K562 (cell line): Measurements from ENCODE around the gene MRPL27. TPM values are rescaled to one million over a fixed set of nuclear protein-coding genes. Genes with fewer than 3 reads are reported as not detected.

Experiments used
- ARHGAP35 ChIP-seq: fragments of 450-650 bp; IDR thresholded peaks from 2 replicates; pipeline ENCODE4 v1.6.1; 2018; ENCODE audit not compliant: partially characterized antibody
- ATF7 ChIP-seq: fragments of 450-650 bp; IDR thresholded peaks from 2 replicates; pipeline ENCODE4 v1.7.1; 2014; ENCODE audit warnings: mild to moderate bottlenecking, moderate library complexity
- CCAR2 ChIP-seq: fragments of 200-400 bp; formaldehyde crosslinking; IDR thresholded peaks from 2 replicates; pipeline ENCODE4 v1.6.1; 2017; ENCODE audit warnings: mild to moderate bottlenecking, low read depth, low read length
- COPS2 ChIP-seq: fragments of 450-650 bp; conservative IDR thresholded peaks from 2 replicates; pipeline ENCODE4 v1.6.1; 2016; ENCODE audit warnings: mild to moderate bottlenecking, moderate library complexity
- ESRRA ChIP-seq: fragments of 450-650 bp; IDR thresholded peaks from 2 replicates; pipeline ENCODE4 v1.6.1; 2014; ENCODE audit warnings: low read depth, mild to moderate bottlenecking, moderate library complexity, borderline replicate concordance
- HDAC6 ChIP-seq: IDR thresholded peaks from 2 replicates; pipeline ENCODE4 v1.6.1; 2012; ENCODE audit warnings: low read depth, mild to moderate bottlenecking, control low read depth, inconsistent platforms, low read length, moderate library complexity
- HMGN3 ChIP-seq: IDR thresholded peaks from 2 replicates; pipeline ENCODE4 v1.6.1; 2011; ENCODE audit warnings: borderline replicate concordance, low read depth, mild to moderate bottlenecking, mixed read lengths, low read length; ENCODE audit not compliant: insufficient read length; ENCODE audit errors: extremely low read depth
- IRF2 ChIP-seq: sonication (generic); formaldehyde crosslinking; IDR thresholded peaks from 2 replicates; pipeline ENCODE4 v1.8.1; 2022; ENCODE audit warnings: mild to moderate bottlenecking, missing genetic modification reagents
- MCM3 ChIP-seq: fragments of 450-650 bp; IDR thresholded peaks from 2 replicates; pipeline ENCODE4 v1.6.1; 2016
- MNT ChIP-seq, 2 experiments: fragments of 450-650 bp; conservative IDR thresholded peaks; 2 replicates each; pipeline ENCODE4 v1.6.1; 2017; ENCODE audit warnings: mild to moderate bottlenecking in 2 of 2, moderate library complexity in 2 of 2
- NR0B1 ChIP-seq: fragments of 450-650 bp; IDR thresholded peaks from one replicate; pipeline ENCODE4 v1.6.1; 2018; ENCODE audit warnings: mild to moderate bottlenecking, moderate library complexity; ENCODE audit not compliant: partially characterized antibody
- STAT5B ChIP-seq: fragments of 250-450 bp; sonication (Bioruptor Pico); IDR thresholded peaks from 2 replicates; pipeline ENCODE4 v1.8.0; 2021; ENCODE audit warnings: mild to moderate bottlenecking, inconsistent platforms
- TAL1 ChIP-seq: fragments of 450-650 bp; IDR thresholded peaks from 2 replicates; pipeline ENCODE4 v1.6.1; 2016; ENCODE audit warnings: mild to moderate bottlenecking
- XRCC5 ChIP-seq: fragments of 200-400 bp; formaldehyde crosslinking; IDR thresholded peaks from 2 replicates; pipeline ENCODE4 v1.6.1; 2017; ENCODE audit warnings: low read depth, mild to moderate bottlenecking, low read length
- ZNF274 ChIP-seq: IDR thresholded peaks from 2 replicates; pipeline ENCODE4 v1.6.1; 2011; ENCODE audit warnings: low read depth, mild to moderate bottlenecking, low read length, moderate library complexity, borderline replicate concordance
- ZNF444 ChIP-seq: fragments of 250-450 bp; sonication (Bioruptor Pico); IDR thresholded peaks from 2 replicates; pipeline ENCODE4 v1.4.0; 2020; ENCODE audit warnings: mild to moderate bottlenecking, moderate library complexity
- ZNF699 ChIP-seq: fragments of 250-450 bp; sonication (Bioruptor Pico); IDR thresholded peaks from 2 replicates; pipeline ENCODE4 v1.8.0; 2021; ENCODE audit warnings: mild to moderate bottlenecking, moderate library complexity; ENCODE audit not compliant: insufficient replicate concordance
- polyA plus RNA-seq, 8 experiments: library from polyadenylated mRNA; depleted of rRNA in 4 of 8; stranded (reverse) in 5 of 8; unstranded in 3 of 8; fragments of >200 nt; fragmentation: Nextera tagmentation in 2 of 8; fragmentation: Illumina TruSeq in 1 of 8; extraction: Ambion mirVana in 2 of 8; extraction: Trizol in 1 of 8; gene quantifications; 2 replicates each; pipeline versions ENCODE4 v1.2.1 to v1.2.3, GENCODE V29; 2011 to 2014; ENCODE audit warnings: inconsistent platforms in 1 of 8, missing spikeins in 1 of 8
- total RNA-seq, 7 experiments: library from RNA; depleted of rRNA in 6 of 7; stranded (reverse); fragments of >200 nt in 6 of 7; fragmentation: Illumina TruSeq in 2 of 7; extraction: Trizol in 2 of 7; gene quantifications; 2 replicates each; pipeline versions ENCODE4 v1.2.1 to v1.2.3, GENCODE V29; 2011 to 2021; ENCODE audit warnings: low replicate concordance in 1 of 7
- TF ChIP-seq, protein P1 (sequence below): sonication (generic); formaldehyde crosslinking; IDR thresholded peaks from 2 replicates; pipeline ENCODE4 v1.8.0; 2022; ENCODE audit warnings: missing genetic modification reagents, mild to moderate bottlenecking, borderline replicate concordance
- TF ChIP-seq, protein P2 (sequence below): sonication (generic); formaldehyde crosslinking; IDR thresholded peaks from 2 replicates; pipeline ENCODE4 v1.8.1; 2023; ENCODE audit warnings: mild to moderate bottlenecking, missing genetic modification reagents
- TF ChIP-seq, protein P3 (sequence below): fragments of 450-650 bp; formaldehyde crosslinking; IDR thresholded peaks from 2 replicates; pipeline ENCODE4 v1.4.0; 2020; ENCODE audit warnings: mild to moderate bottlenecking, moderate library complexity

Gene MRPL27
- total and polyA plus RNA-seq, 9 of the 15 experiments (the other 6 are each of a cell fraction or from before 2014, with no cell fraction given), result 96.3 to 401 (median 142) TPM

DNA sequence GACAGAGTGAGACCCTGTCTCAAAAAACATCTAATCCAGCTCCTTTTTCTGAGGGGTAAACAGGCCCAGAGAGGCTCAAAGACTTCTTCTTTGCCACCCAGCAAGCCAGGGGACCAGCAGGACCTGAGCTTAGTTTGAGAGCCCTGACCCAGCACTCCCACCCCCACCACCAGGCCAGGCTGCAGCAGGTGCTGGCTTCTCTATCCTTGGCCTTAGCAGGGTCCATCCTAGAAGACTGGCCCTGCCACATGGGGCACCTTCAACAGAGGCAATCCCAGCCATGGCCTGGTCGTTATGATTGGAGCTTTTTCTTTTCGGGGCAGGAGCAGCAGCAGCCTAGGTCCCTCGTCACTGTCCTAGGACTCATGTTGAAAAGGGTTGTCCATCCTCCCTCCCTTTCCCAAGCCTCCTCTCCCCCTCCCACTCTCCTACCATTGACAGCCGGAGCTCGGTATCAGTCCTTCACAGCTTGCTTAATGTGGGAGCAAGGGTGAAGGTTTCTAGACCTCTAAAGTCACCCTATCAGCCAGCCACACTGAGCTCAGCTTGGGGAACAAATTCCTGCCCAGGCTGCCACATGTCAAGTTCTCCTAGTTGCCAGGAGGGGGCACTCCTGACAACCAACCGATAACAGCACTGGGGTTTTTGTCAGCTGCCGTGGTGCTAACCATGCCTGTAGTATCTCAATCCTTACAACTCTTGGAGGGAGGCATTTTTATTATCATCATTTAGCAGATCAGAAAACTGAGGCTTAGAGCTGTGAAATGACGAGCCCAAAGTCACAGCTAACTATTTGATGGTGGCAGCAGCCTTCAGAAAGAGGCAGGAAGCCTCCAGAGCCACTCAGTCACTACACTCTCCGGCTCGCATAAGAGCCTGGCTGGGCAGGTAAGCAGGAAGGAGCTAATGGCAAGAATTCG lies 11.2 kb downstream of the MRPL27 start (continued):
- TF ChIP-seq, protein P1, sequence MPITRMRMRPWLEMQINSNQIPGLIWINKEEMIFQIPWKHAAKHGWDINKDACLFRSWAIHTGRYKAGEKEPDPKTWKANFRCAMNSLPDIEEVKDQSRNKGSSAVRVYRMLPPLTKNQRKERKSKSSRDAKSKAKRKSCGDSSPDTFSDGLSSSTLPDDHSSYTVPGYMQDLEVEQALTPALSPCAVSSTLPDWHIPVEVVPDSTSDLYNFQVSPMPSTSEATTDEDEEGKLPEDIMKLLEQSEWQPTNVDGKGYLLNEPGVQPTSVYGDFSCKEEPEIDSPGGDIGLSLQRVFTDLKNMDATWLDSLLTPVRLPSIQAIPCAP (CRISPR knock-in tag), result no peak
- peak; percentile 82 for TF ChIP-seq ZNF444 (CRISPR knock-in tag)
- TF ChIP-seq IRF2 (CRISPR knock-in tag), result no peak
- TF ChIP-seq, protein P2, sequence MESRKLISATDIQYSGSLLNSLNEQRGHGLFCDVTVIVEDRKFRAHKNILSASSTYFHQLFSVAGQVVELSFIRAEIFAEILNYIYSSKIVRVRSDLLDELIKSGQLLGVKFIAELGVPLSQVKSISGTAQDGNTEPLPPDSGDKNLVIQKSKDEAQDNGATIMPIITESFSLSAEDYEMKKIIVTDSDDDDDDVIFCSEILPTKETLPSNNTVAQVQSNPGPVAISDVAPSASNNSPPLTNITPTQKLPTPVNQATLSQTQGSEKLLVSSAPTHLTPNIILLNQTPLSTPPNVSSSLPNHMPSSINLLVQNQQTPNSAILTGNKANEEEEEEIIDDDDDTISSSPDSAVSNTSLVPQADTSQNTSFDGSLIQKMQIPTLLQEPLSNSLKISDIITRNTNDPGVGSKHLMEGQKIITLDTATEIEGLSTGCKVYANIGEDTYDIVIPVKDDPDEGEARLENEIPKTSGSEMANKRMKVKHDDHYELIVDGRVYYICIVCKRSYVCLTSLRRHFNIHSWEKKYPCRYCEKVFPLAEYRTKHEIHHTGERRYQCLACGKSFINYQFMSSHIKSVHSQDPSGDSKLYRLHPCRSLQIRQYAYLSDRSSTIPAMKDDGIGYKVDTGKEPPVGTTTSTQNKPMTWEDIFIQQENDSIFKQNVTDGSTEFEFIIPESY (CRISPR knock-in tag), result peak; percentile 95
- TF ChIP-seq HDAC6, result no peak
- TF ChIP-seq ZNF699, result no peak
- no peak for TF ChIP-seq CCAR2
- TF ChIP-seq ESRRA, result peak; percentile 59
- TF ChIP-seq, protein P3, sequence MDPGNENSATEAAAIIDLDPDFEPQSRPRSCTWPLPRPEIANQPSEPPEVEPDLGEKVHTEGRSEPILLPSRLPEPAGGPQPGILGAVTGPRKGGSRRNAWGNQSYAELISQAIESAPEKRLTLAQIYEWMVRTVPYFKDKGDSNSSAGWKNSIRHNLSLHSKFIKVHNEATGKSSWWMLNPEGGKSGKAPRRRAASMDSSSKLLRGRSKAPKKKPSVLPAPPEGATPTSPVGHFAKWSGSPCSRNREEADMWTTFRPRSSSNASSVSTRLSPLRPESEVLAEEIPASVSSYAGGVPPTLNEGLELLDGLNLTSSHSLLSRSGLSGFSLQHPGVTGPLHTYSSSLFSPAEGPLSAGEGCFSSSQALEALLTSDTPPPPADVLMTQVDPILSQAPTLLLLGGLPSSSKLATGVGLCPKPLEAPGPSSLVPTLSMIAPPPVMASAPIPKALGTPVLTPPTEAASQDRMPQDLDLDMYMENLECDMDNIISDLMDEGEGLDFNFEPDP (CRISPR knock-in tag), result no peak
- no peak for TF ChIP-seq MCM3
- no peak for TF ChIP-seq COPS2
- no peak for TF ChIP-seq ARHGAP35
- peak; percentile 70 to 81 for TF ChIP-seq MNT (conservative IDR thresholded peaks at IDR 0.05)
- no peak for TF ChIP-seq STAT5B (CRISPR knock-in tag)
- TF ChIP-seq ATF7, result peak; percentile 63
- TF ChIP-seq TAL1, result peak; percentile 93
- TF ChIP-seq ZNF274, result no peak
- TF ChIP-seq XRCC5, result peak; percentile 90
- TF ChIP-seq HMGN3, result no peak
- TF ChIP-seq NR0B1, result no peak
